ENCODE measurements around the gene SH3RF2.
"Not testable (repeated sequence)": the region's sequence is repeated elsewhere in the genome, so short reads cannot be mapped to it uniquely, and the experiment has no call there.

DNA sequence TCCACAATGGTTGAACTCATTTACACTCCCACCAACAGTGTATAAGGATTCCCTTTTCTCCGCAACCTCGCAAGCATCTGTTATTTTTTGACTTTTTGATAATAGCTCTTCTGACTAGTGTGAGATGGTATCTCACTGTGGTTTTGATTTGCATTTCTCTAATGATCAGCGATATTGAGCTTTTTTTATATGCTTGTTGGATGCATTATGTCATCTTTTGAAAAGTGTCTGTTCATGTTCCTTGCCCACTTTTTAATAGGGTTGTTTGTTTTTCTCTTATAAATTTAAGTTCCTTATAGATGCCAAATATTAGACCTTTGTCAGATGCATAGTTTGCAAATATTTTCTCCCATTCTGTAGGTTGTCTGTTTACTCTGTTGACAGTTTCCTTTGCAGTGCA, 17.8 kb downstream of the SH3RF2 start:
- TF ChIP-seq CTCF (IDR thresholded peaks at IDR 0.05 in 2 of 3, conservative IDR thresholded peaks at IDR 0.05 in 1 of 3; ENCODE audit: control insufficient read depth in 2 of 3, extremely low read depth in 1 of 3, insufficient read depth in 1 of 3, low read depth in 3 of 3, low read length in 3 of 3); BRCA1 (IDR thresholded peaks at IDR 0.05; ENCODE audit: low read depth, low read length): not testable (repeated sequence)

All from GM12878 (cell line).